ENCODE data around the gene EVI2B. TPM values are rescaled to one million over a fixed set of nuclear protein-coding genes. Genes with fewer than 3 reads are reported as not detected.

EVI2B gene
- polyA plus RNA-seq, 1 donor from 2014 or later = not detected

- no peak overlapping the region for H2AFZ ChIP-seq (ENCODE audit: low read depth, low read length)
- no peaks in the 10 kb centered on the region for H3K9me2 ChIP-seq (ENCODE audit: insufficient read depth, low read length)
- no peaks in the 10 kb centered on the region for H4K20me1 ChIP-seq (ENCODE audit: insufficient read depth)
- no peaks in the 10 kb centered on the region for H3K79me2 ChIP-seq (replicated peaks; ENCODE audit: insufficient read depth, low read length)
- TF ChIP-seq TAF1 (IDR thresholded peaks at IDR 0.05; ENCODE audit: low read depth) (no peak), RAD21 (conservative IDR thresholded peaks at IDR 0.05) (no peak), POLR2AphosphoS5 (IDR thresholded peaks at IDR 0.05) (no peak), EZH2 (IDR thresholded peaks at IDR 0.05; ENCODE audit: borderline replicate concordance, insufficient read depth, low read length, poor library complexity, severe bottlenecking) (no peak), EP300 (conservative IDR thresholded peaks at IDR 0.05; ENCODE audit: poor library complexity, severe bottlenecking) (no peak), SMC3 (conservative IDR thresholded peaks at IDR 0.05; ENCODE audit: poor library complexity) (no peak), MXI1 (conservative IDR thresholded peaks at IDR 0.05; ENCODE audit: poor library complexity, severe bottlenecking) (no peak), REST (IDR thresholded peaks at IDR 0.05; ENCODE audit: borderline replicate concordance) (no peak)
- TF ChIP-seq, protein P1, sequence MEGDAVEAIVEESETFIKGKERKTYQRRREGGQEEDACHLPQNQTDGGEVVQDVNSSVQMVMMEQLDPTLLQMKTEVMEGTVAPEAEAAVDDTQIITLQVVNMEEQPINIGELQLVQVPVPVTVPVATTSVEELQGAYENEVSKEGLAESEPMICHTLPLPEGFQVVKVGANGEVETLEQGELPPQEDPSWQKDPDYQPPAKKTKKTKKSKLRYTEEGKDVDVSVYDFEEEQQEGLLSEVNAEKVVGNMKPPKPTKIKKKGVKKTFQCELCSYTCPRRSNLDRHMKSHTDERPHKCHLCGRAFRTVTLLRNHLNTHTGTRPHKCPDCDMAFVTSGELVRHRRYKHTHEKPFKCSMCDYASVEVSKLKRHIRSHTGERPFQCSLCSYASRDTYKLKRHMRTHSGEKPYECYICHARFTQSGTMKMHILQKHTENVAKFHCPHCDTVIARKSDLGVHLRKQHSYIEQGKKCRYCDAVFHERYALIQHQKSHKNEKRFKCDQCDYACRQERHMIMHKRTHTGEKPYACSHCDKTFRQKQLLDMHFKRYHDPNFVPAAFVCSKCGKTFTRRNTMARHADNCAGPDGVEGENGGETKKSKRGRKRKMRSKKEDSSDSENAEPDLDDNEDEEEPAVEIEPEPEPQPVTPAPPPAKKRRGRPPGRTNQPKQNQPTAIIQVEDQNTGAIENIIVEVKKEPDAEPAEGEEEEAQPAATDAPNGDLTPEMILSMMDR (IDR thresholded peaks at IDR 0.05; ENCODE audit: poor library complexity, severe bottlenecking) = no peak
- H3K9me3 ChIP-seq (ENCODE audit: low read length) = no peaks in the 10 kb centered on the region
- H3F3A ChIP-seq (ENCODE audit: insufficient read depth, low read length, poor library complexity, severe bottlenecking) = no peaks in the 10 kb centered on the region
- no peak overlapping the region for H3K4me3 ChIP-seq (ENCODE audit: low read length)
- no peaks in the 10 kb centered on the region for H3K27me3 ChIP-seq (ENCODE audit: insufficient read depth, low read depth, low read length)
- no peaks in the 10 kb centered on the region for H3K36me3 ChIP-seq (ENCODE audit: insufficient read depth, low read length)
- no peak overlapping the region for H3K9ac ChIP-seq (ENCODE audit: low read length)
- H3K4me2 ChIP-seq (ENCODE audit: low read length) = no peak overlapping the region
- no peak overlapping the region for H3K27ac ChIP-seq (ENCODE audit: low read length)
Observed at GRCh38 chr17:31310886-31311285, 3.0 kb downstream of the EVI2B start.

DNA sequence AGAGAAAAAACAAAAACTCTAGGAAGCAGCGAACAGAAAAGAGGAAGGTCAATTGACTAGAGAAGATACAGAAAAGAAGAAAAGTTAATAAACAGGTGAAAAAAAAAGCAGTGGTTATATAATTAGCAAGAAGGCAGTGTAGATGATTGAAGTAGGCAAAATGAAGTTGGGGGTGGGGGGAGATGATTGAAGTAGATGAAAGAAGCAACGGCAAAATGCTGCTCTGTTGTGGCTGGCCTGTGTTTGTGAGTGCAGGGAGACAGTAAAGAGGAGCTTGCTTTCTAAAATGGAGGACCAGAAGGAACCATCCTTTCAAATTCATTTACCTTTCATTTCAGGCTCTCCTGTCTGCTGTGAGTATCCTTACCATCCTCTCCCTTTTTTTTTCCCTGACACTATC lies 3.6 kb downstream of the EVI2B start:
- Histone ChIP-seq H3K36me3 (ENCODE audit: insufficient read depth, low read length) (no peaks in the 10 kb centered on the region), H3K4me2 (ENCODE audit: low read length) (no peak overlapping the region), H2AFZ (ENCODE audit: low read depth, low read length) (no peak overlapping the region), H3K4me3 (ENCODE audit: low read length) (no peak overlapping the region), H3K79me2 (replicated peaks; ENCODE audit: insufficient read depth, low read length) (no peaks in the 10 kb centered on the region), H4K20me1 (ENCODE audit: insufficient read depth) (no peaks in the 10 kb centered on the region), H3F3A (ENCODE audit: insufficient read depth, low read length, poor library complexity, severe bottlenecking) (no peaks in the 10 kb centered on the region), H3K9ac (ENCODE audit: low read length) (no peak overlapping the region), H3K27me3 (ENCODE audit: insufficient read depth, low read depth, low read length) (no peaks in the 10 kb centered on the region), H3K9me2 (ENCODE audit: insufficient read depth, low read length) (no peaks in the 10 kb centered on the region), H3K9me3 (ENCODE audit: low read length) (no peaks in the 10 kb centered on the region), H3K27ac (ENCODE audit: low read length) (no peak overlapping the region)
- TF ChIP-seq POLR2AphosphoS5 (IDR thresholded peaks at IDR 0.05) = no peak
- no peak for TF ChIP-seq MXI1 (conservative IDR thresholded peaks at IDR 0.05; ENCODE audit: poor library complexity, severe bottlenecking)
- no peak for TF ChIP-seq RAD21 (conservative IDR thresholded peaks at IDR 0.05)
- TF ChIP-seq TAF1 (IDR thresholded peaks at IDR 0.05; ENCODE audit: low read depth) = no peak
- TF ChIP-seq, protein P1 (IDR thresholded peaks at IDR 0.05; ENCODE audit: poor library complexity, severe bottlenecking) = no peak
